ENCODE results near the gene ZNF766. TPM values are rescaled to one million over a fixed set of nuclear protein-coding genes. Genes with fewer than 3 reads are reported as not detected.

Gene ZNF766
- polyA plus RNA-seq, 3 donors = 4.0 to 15.0 (median 8.8) TPM

DNA sequence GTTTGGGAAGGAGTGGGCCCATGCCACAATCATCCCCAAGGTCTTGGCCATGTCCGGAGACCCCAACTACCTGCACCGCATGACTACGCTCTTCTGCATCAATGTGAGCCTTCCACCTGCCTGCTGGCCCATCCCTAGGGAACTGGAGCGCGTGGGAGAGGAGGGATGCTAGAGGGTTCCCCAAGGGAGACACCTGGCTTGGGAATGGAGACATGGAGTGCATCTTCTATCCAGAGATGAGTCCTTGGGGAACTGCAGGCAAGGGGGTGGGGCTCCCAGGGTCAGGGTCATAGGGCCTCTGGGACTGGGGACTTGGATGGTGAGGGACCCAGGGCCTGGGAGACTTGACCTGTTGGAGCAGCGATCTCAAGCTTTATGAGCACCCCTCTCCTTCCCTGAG lies 48.4 kb upstream of the ZNF766 start:
- Mint-ChIP-seq H3K4me3 (no peak overlapping the region), H3K36me3 (peaks cover 96 to 100% of the 10 kb centered on the region in 2 donors), H3K27ac (peak overlapping the region in 1 of 7 donors; percentile 78), H3K4me1 (no peaks in the 10 kb centered on the region), H3K9me3 (peaks cover 0 to 2% (median 0%) of the 10 kb centered on the region in 7 donors), H3K27me3 (ENCODE audit: low read depth in 3 of 3) (no peaks in the 10 kb centered on the region)
- WGBS (ENCODE audit: insufficient coverage) = 100% methylated on average over 1 of the region's 6 CpGs
- Histone ChIP-seq H3K27me3 (ENCODE audit: control insufficient read depth in 2 of 2, insufficient read depth in 2 of 2, low read length in 2 of 2) (no peaks in the 10 kb centered on the region), H3K4me1 (ENCODE audit: control insufficient read depth in 1 of 2, insufficient read depth in 2 of 2, low read length in 2 of 2) (no peaks in the 10 kb centered on the region), H3K4me2 (replicated peaks; ENCODE audit: extremely low read depth, low read length, poor library complexity, severe bottlenecking) (no peak overlapping the region), H3K9ac (ENCODE audit: insufficient read depth, low read length, poor library complexity, severe bottlenecking) (no peak overlapping the region), H3K4me3 (replicated peaks in 1 of 3; ENCODE audit: low read depth in 2 of 3, low read length in 3 of 3) (no peak overlapping the region), H3K27ac (ENCODE audit: low read depth in 1 of 2, low read length in 2 of 2) (no peak overlapping the region), H3K79me2 (ENCODE audit: insufficient read depth, low read length) (no peaks in the 10 kb centered on the region), H2AFZ (ENCODE audit: insufficient read depth, low read depth, low read length, poor library complexity, severe bottlenecking) (no peak overlapping the region), H4K20me1 (ENCODE audit: insufficient read depth, low read length) (no peaks in the 10 kb centered on the region), H3K36me3 (replicated peaks in 1 of 2; ENCODE audit: control insufficient read depth in 1 of 2, insufficient read depth in 2 of 2, low read length in 2 of 2) (peaks cover 97 to 100% of the 10 kb centered on the region in 2 donors), H3K9me3 (replicated peaks in 1 of 2; ENCODE audit: control insufficient read depth in 1 of 2, insufficient read depth in 1 of 2, low read length in 2 of 2) (no peaks in the 10 kb centered on the region)
- intact Hi-C loops (cut with micrococcal nuclease) = no loop called here
- DNase-seq = no peak
- no peak for TF ChIP-seq CTCF (IDR thresholded peaks at IDR 0.05)

DNA sequence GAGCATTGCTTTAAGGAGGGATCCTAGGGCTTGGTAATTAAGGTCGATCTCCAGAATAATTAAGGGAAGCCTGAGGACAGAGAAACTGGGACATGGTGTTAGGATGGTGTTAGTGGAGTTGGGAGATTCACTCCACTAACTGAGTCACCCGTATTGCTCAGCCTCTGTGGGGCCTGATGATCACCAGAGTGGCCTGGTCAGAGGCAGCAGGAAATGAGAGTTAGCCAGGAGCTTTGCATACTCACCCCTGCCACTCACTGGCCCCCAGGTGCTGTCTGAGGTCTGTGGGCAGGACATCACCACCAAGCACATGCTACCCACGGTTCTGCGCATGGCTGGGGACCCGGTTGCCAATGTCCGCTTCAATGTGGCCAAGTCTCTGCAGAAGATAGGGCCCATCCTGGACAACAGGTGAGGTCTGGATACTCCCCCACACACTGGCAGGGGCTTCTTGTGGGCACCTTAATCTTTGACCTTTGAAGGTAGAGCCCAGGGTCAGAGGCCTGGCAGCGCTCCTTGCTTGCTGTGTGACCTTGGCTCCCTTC lies 47.5 kb upstream of the ZNF766 start:
- no peak overlapping the region for H2AFZ ChIP-seq (ENCODE audit: insufficient read depth, low read depth, low read length, poor library complexity, severe bottlenecking)
- 98% methylated on average over 5 of the region's 7 CpGs for WGBS (ENCODE audit: insufficient coverage)
- TF ChIP-seq CTCF (IDR thresholded peaks at IDR 0.05) = no peak
- no peak overlapping the region for H3K9ac ChIP-seq (ENCODE audit: insufficient read depth, low read length, poor library complexity, severe bottlenecking)
- Mint-ChIP-seq H3K4me1 (no peaks in the 10 kb centered on the region), H3K27ac (no peak overlapping the region), H3K36me3 (peaks cover 96 to 100% of the 10 kb centered on the region in 2 donors), H3K9me3 (peaks cover 0 to 2% (median 0%) of the 10 kb centered on the region in 7 donors), H3K4me3 (no peak overlapping the region), H3K27me3 (ENCODE audit: low read depth in 3 of 3) (no peaks in the 10 kb centered on the region)
- peaks cover 97 to 100% of the 10 kb centered on the region in 2 donors for H3K36me3 ChIP-seq (replicated peaks in 1 of 2; ENCODE audit: control insufficient read depth in 1 of 2, insufficient read depth in 2 of 2, low read length in 2 of 2)
- intact Hi-C loops (cut with micrococcal nuclease) = no loop called here
- no peaks in the 10 kb centered on the region for H3K4me1 ChIP-seq (ENCODE audit: control insufficient read depth in 1 of 2, insufficient read depth in 2 of 2, low read length in 2 of 2)
- no peak overlapping the region for H3K4me3 ChIP-seq (replicated peaks in 1 of 3; ENCODE audit: low read depth in 2 of 3, low read length in 3 of 3)
- DNase-seq = no peak
- no peak overlapping the region for H3K27ac ChIP-seq (ENCODE audit: low read depth in 1 of 2, low read length in 2 of 2)
- H3K4me2 ChIP-seq (replicated peaks; ENCODE audit: extremely low read depth, low read length, poor library complexity, severe bottlenecking) = no peak overlapping the region
- no peaks in the 10 kb centered on the region for H3K79me2 ChIP-seq (ENCODE audit: insufficient read depth, low read length)
- no peaks in the 10 kb centered on the region for H3K9me3 ChIP-seq (replicated peaks in 1 of 2; ENCODE audit: control insufficient read depth in 1 of 2, insufficient read depth in 1 of 2, low read length in 2 of 2)
- H4K20me1 ChIP-seq (ENCODE audit: insufficient read depth, low read length) = no peaks in the 10 kb centered on the region
- no peaks in the 10 kb centered on the region for H3K27me3 ChIP-seq (ENCODE audit: control insufficient read depth in 2 of 2, insufficient read depth in 2 of 2, low read length in 2 of 2)
